ENCODE results near the gene PADI3.

DNA sequence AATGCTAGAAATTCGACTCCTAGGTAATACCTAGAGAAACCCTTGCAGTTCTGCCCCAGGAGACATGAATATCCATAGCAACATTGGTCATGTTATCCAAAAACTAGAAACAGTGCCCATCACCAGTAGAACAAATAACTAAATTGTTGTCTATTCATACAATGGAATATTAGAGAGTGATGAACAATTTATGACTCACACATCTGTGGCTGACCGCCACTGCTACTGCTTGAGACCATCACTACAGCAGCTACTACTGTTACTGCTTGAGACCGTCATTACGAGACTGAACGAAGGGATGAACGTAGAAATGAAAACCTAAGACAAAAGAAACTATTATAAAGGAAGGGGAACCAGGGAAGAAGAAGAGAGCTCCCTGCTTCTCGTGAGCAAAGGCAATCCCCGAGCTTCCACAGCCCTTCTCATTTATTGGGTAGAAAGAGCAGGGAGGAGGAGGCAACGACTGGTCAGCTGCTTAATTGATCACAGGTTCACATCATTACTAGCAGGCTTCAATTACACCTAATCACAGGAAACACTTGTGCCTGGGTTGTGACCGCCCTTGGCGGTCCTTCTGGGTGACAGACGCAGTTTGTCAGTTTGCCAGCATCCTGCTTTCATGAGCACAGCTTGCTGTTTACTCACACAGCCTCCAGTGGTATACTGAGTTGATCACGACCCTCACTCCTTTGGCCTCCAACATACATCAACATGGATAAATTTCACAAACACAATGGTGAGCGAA, 45.0 kb downstream of the PADI3 start:
- TF ChIP-seq, protein P1, sequence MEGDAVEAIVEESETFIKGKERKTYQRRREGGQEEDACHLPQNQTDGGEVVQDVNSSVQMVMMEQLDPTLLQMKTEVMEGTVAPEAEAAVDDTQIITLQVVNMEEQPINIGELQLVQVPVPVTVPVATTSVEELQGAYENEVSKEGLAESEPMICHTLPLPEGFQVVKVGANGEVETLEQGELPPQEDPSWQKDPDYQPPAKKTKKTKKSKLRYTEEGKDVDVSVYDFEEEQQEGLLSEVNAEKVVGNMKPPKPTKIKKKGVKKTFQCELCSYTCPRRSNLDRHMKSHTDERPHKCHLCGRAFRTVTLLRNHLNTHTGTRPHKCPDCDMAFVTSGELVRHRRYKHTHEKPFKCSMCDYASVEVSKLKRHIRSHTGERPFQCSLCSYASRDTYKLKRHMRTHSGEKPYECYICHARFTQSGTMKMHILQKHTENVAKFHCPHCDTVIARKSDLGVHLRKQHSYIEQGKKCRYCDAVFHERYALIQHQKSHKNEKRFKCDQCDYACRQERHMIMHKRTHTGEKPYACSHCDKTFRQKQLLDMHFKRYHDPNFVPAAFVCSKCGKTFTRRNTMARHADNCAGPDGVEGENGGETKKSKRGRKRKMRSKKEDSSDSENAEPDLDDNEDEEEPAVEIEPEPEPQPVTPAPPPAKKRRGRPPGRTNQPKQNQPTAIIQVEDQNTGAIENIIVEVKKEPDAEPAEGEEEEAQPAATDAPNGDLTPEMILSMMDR (IDR thresholded peaks at IDR 0.05; ENCODE audit: low read depth, low read length): no peak
- no peak for TF ChIP-seq POLR2A (IDR thresholded peaks at IDR 0.05; ENCODE audit: extremely low read depth, insufficient read length)
